ENCODE measurements around the gene ARCN1.

The ARCN1 gene

DNA sequence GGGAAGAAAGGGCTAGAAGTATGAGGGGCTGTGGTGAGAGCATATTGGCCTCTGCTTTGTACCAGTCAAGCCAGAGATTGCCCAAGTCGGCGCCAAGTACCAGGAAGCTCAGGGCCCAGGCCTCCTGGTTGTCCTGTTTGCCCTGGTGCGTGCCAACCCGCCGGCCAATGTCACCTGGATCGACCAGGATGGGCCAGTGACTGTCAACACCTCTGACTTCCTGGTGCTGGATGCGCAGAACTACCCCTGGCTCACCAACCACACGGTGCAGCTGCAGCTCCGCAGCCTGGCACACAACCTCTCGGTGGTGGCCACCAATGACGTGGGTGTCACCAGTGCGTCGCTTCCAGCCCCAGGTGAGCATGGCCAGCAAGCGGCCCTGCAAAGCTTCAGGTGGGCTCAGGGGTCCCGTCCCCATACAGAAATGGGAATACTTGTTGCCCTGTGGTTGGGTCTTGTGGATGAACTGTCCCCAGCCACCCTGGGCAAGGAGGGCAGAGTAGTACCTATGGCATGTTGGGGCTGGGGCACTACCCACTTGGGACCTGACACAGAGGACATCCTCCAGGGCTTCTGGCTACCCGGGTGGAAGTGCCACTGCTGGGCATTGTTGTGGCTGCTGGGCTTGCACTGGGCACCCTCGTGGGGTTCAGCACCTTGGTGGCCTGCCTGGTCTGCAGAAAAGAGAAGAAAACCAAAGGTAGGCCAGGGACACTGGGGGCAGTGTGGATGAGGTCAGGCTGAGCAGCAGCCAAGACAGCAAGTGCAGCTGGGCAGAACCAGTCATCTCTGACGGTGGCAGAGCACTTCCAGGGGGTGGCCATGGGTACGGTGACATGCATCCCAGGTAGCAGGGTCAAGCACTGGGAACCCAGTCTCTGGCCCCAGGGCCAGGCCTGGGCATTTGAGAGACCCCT is 39.1 kb upstream of the ARCN1 start:
- Histone ChIP-seq H3K4me1 (ENCODE audit: low read depth, poor library complexity, severe bottlenecking) (peaks cover 14% of the 10 kb centered on the region), H3K4me3 (IDR thresholded peaks at IDR 0.05; ENCODE audit: insufficient read depth, low read depth, low read length) (no peak overlapping the region), H3K27me3 (ENCODE audit: insufficient read depth, low read depth) (no peaks in the 10 kb centered on the region), H2AFZ (ENCODE audit: low read depth) (no peak overlapping the region), H3K27ac (no peak overlapping the region), H4K20me1 (ENCODE audit: insufficient read depth) (no peaks in the 10 kb centered on the region), H3K9ac (no peak overlapping the region), H3K4me2 (no peak overlapping the region), H3K79me2 (ENCODE audit: insufficient read depth, low read depth) (no peaks in the 10 kb centered on the region), H3K36me3 (ENCODE audit: insufficient read depth) (no peaks in the 10 kb centered on the region)
- TF ChIP-seq CTCF (conservative IDR thresholded peaks at IDR 0.05; ENCODE audit: low read depth, low read length): no peak

DNA sequence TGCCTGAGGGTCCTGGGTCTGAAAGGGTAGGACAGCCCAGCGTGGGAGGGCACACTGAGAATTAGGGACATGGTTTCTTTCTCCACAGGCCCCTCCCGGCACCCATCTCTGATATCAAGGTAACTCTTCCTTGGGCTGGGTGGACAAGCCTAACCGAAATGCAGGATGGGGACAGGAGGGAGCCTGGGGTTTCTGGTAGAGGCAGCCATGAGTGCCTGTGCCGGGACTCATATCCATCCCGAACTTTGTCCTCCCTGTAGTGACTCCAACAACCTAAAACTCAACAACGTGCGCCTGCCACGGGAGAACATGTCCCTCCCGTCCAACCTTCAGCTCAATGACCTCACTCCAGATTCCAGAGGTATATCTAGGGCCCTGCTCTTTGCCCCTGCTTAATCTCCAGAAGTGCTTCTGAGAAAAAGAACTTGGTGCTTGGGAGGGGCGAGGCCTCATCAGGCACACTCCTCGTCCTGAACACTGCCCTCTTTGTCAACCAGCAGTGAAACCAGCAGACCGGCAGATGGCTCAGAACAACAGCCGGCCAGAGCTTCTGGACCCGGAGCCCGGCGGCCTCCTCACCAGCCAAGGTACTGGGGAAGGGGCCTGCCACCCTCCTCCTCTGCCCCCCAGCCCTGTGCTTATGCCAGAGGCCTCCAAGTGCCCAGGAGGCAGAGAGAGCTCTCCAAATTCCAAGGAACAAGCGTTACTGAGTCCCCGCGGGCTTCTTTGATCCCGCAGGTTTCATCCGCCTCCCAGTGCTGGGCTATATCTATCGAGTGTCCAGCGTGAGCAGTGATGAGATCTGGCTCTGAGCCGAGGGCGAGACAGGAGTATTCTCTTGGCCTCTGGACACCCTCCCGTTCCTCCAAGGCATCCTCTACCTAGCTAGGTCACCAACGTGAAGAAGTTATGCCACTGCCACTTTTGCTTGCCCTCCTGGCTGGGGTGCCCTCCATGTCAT is 38.2 kb upstream of the ARCN1 start:
- TF ChIP-seq CTCF (conservative IDR thresholded peaks at IDR 0.05; ENCODE audit: low read depth, low read length): no peak
- H2AFZ ChIP-seq (ENCODE audit: low read depth): no peak overlapping the region
- H3K27ac ChIP-seq: no peak overlapping the region
- no peaks in the 10 kb centered on the region for H3K27me3 ChIP-seq (ENCODE audit: insufficient read depth, low read depth)
- no peak overlapping the region for H3K9ac ChIP-seq
- H3K4me2 ChIP-seq: no peak overlapping the region
- no peaks in the 10 kb centered on the region for H3K79me2 ChIP-seq (ENCODE audit: insufficient read depth, low read depth)
- H3K4me1 ChIP-seq (ENCODE audit: low read depth, poor library complexity, severe bottlenecking): peaks cover 12% of the 10 kb centered on the region
- no peaks in the 10 kb centered on the region for H4K20me1 ChIP-seq (ENCODE audit: insufficient read depth)
- no peaks in the 10 kb centered on the region for H3K36me3 ChIP-seq (ENCODE audit: insufficient read depth)
- H3K4me3 ChIP-seq (IDR thresholded peaks at IDR 0.05; ENCODE audit: insufficient read depth, low read depth, low read length): no peak overlapping the region

DNA sequence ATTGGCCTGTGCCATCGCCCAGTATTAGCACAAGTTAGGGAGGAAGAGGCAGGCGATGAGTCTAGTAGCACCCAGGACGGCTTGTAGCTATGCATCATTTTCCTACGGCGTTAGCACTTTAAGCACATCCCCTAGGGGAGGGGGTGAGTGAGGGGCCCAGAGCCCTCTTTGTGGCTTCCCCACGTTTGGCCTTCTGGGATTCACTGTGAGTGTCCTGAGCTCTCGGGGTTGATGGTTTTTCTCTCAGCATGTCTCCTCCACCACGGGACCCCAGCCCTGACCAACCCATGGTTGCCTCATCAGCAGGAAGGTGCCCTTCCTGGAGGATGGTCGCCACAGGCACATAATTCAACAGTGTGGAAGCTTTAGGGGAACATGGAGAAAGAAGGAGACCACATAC is 36.9 kb upstream of the ARCN1 start:
- H3K36me3 ChIP-seq (ENCODE audit: insufficient read depth): no peaks in the 10 kb centered on the region
- H3K4me1 ChIP-seq (ENCODE audit: low read depth, poor library complexity, severe bottlenecking): no peaks in the 10 kb centered on the region
- no peak overlapping the region for H3K4me2 ChIP-seq
- H3K27me3 ChIP-seq (ENCODE audit: insufficient read depth, low read depth): no peaks in the 10 kb centered on the region
- H3K4me3 ChIP-seq (IDR thresholded peaks at IDR 0.05; ENCODE audit: insufficient read depth, low read depth, low read length): no peak overlapping the region
- H2AFZ ChIP-seq (ENCODE audit: low read depth): no peak overlapping the region
- no peaks in the 10 kb centered on the region for H3K79me2 ChIP-seq (ENCODE audit: insufficient read depth, low read depth)
- H3K9ac ChIP-seq: no peak overlapping the region
- no peaks in the 10 kb centered on the region for H4K20me1 ChIP-seq (ENCODE audit: insufficient read depth)
- TF ChIP-seq CTCF (conservative IDR thresholded peaks at IDR 0.05; ENCODE audit: low read depth, low read length): no peak
- no peak overlapping the region for H3K27ac ChIP-seq

DNA sequence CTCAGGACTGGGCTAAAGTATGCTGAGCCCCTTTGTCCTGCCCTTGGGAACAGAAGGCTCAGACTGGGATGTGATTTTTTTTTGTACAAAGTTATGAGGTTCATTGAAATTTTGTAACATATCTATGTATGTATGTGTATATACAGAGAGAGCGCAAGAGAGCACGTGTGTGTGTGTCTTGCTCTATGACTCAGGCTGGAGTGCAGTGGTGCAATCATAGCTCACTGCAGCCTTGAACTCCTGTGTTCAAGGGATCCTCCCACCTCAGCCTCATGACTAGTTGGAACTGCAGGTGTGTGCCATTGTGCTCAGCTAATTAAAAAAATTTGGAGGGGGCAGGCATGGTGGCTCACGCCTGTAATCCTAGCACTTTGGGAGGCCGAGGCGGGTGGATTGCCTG is 35.5 kb upstream of the ARCN1 start:
- no peak for TF ChIP-seq CTCF (conservative IDR thresholded peaks at IDR 0.05; ENCODE audit: low read depth, low read length)
- no peaks in the 10 kb centered on the region for H3K4me1 ChIP-seq (ENCODE audit: low read depth, poor library complexity, severe bottlenecking)
- no peaks in the 10 kb centered on the region for H4K20me1 ChIP-seq (ENCODE audit: insufficient read depth)
- no peak overlapping the region for H3K27ac ChIP-seq
- H3K4me2 ChIP-seq: no peak overlapping the region
- no peak overlapping the region for H3K9ac ChIP-seq
- H3K36me3 ChIP-seq (ENCODE audit: insufficient read depth): no peaks in the 10 kb centered on the region
- H3K27me3 ChIP-seq (ENCODE audit: insufficient read depth, low read depth): no peaks in the 10 kb centered on the region
- no peak overlapping the region for H3K4me3 ChIP-seq (IDR thresholded peaks at IDR 0.05; ENCODE audit: insufficient read depth, low read depth, low read length)
- no peaks in the 10 kb centered on the region for H3K79me2 ChIP-seq (ENCODE audit: insufficient read depth, low read depth)
- H2AFZ ChIP-seq (ENCODE audit: low read depth): no peak overlapping the region

Data from KMS-11 (cell line).